ENCODE measurements around the gene PNRC1.
"Not testable (repeated sequence)": the region's sequence is repeated elsewhere in the genome, so short reads cannot be mapped to it uniquely, and the experiment has no call there.

The PNRC1 gene

DNA sequence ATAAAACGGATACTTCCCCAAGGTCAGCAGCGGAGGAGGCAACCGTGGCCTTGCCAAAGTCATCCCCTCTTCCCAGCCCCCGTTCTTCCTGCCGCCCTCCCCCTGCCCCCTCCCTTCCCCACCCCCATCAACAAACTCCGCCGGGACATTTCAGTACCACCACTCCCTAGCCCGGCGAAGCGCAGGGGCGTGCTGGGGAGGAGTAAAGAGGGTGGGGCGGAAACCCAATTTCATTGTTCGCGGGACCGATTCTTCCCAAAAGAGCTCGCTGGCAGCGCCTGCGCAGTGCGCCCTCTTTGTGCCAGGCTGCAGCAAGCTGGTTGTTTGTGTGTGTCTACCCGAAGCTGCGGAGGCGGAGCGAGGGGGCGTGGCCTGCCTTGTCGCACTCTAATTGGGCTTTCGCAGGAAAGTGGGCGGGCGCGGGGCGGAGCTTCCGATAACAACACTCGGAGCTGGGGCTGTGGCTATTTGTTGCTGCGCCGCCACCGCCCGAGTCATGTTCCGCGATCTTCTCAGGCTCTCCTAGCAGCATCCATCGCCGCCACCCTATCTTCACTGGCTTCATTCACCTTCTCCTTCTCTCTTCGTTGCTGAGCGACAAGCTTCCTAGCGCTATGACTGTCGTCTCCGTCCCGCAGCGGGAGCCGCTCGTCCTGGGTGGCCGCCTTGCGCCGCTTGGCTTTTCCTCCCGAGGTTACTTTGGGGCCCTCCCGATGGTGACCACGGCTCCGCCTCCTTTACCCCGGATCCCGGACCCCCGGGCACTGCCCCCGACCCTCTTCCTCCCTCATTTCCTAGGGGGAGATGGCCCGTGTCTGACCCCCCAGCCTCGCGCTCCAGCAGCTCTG, at the start of gene PNRC1:
Gene PNRC1, plus strand, starts transcription at position 471 of the 848 bp plus-strand sequence. Its CDS starts 144 bp downstream, at position 615.
- peak; percentile 99 for DNase-seq (ENCODE audit: low read depth, low spot score)
- TF ChIP-seq, protein P1, sequence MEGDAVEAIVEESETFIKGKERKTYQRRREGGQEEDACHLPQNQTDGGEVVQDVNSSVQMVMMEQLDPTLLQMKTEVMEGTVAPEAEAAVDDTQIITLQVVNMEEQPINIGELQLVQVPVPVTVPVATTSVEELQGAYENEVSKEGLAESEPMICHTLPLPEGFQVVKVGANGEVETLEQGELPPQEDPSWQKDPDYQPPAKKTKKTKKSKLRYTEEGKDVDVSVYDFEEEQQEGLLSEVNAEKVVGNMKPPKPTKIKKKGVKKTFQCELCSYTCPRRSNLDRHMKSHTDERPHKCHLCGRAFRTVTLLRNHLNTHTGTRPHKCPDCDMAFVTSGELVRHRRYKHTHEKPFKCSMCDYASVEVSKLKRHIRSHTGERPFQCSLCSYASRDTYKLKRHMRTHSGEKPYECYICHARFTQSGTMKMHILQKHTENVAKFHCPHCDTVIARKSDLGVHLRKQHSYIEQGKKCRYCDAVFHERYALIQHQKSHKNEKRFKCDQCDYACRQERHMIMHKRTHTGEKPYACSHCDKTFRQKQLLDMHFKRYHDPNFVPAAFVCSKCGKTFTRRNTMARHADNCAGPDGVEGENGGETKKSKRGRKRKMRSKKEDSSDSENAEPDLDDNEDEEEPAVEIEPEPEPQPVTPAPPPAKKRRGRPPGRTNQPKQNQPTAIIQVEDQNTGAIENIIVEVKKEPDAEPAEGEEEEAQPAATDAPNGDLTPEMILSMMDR (IDR thresholded peaks at IDR 0.05; ENCODE audit: low read depth, low read length), result no peak
- in situ Hi-C loops (cut with HindIII; ENCODE audit: low sequenced_read_pairs), result no loop called here
- peak within 1 kb of the TSS; percentile 92 for H3K4me3 ChIP-seq (ENCODE audit: low read depth, low read length)

DNA sequence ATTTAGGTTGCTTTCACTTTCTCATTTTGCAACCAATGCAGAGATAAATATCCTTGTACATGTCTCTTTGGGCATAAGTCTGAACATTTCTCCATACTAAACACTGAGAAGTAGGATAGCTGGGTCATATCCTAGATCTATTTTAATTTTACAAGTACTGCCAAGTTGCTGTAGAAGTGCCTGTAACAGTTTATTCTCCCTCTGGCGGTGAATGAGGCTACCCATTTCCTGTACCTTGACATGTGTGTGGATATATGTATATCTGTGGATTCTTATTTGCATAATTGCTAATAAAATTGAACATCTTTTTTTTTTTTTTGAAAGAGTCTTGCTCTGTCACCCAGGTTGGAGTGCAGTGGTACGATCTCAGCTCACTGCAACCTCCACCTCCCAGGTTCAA, 48.0 kb upstream of the PNRC1 start:
- in situ Hi-C loops (cut with HindIII; ENCODE audit: low sequenced_read_pairs), result no loop called here
- no peak for DNase-seq (ENCODE audit: low read depth, low spot score)
- no peak overlapping the region for H3K4me3 ChIP-seq (ENCODE audit: low read depth, low read length)
- TF ChIP-seq, protein P1 (IDR thresholded peaks at IDR 0.05; ENCODE audit: low read depth, low read length), result no peak

DNA sequence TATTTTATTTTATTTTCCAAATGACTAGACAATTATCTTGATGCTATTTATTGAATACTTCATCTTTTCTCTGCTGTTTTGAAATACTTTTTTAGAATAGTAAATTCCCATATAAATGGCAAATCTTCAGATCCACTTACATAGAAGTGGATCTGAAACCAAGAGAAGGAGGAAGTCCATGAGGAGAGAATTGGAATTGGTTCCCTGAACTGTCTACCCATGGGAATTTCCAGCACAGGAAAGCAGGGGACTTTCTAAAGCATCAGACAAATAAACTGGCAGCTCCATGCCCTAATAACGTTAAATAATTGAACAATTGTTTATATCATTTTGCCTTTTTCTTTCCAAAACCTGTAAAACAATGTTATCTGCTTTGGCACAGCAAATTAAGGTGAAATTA, 47.1 kb upstream of the PNRC1 start:
- no peak overlapping the region for H3K4me3 ChIP-seq (ENCODE audit: low read depth, low read length)
- TF ChIP-seq, protein P1 (IDR thresholded peaks at IDR 0.05; ENCODE audit: low read depth, low read length), result no peak
- in situ Hi-C loops (cut with HindIII; ENCODE audit: low sequenced_read_pairs), result no loop called here
- no peak for DNase-seq (ENCODE audit: low read depth, low spot score)

DNA sequence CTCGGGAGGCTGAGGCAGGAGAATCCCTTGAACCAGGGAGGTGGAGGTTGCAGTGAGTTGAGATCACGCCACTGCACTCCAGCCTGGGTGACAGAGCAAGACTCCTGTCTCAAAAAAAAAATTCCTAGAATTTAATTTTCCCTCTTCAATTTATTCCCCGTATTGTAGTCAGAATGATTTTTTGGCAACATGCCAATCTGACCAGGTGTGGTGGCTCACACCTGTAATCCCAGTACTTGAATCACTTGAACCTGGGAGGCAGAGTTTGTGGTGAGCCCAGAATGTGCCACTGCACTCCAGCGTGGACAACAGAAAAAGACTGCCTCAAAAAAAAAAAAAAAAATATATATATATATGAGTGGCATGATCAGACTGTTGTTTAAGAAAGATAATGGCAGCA, 46.4 kb upstream of the PNRC1 start:
- in situ Hi-C loops (cut with HindIII; ENCODE audit: low sequenced_read_pairs), result not testable (repeated sequence)

DNA sequence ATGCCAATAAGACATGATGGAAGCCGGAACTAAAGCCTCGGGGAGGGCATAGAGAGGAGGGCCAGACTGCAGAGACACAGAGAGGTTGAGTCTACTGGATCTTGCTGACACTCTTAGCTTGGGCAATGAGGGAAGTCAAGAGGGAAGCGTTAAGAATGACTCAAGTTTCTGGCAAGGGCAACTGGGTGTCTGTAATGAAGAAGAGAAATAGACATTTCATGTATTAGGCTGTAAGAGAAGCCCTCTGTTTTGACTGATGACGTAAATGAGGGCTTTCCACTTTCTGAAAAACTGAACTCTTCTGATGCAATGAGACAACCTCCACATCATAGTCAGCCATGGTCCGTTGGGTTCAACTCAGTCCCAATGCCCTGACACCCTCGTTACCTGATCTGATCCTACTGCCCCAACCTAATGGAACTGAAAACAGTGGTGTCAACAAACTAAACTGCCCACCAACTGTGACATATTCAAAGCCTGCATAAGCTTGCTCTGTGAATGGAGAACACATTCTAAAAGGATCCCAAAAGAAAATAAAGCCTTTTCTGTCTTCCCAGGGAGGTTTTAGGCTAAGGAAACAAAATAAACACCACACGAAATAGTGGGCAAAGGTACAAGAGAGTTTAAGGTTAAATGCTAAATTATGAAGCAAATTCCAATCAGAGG, 45.8 kb upstream of the PNRC1 start:
- TF ChIP-seq, protein P1 (IDR thresholded peaks at IDR 0.05; ENCODE audit: low read depth, low read length), result no peak
- H3K4me3 ChIP-seq (ENCODE audit: low read depth, low read length), result no peak overlapping the region
- peak; percentile 48 for DNase-seq (ENCODE audit: low read depth, low spot score)
- in situ Hi-C loops (cut with HindIII; ENCODE audit: low sequenced_read_pairs), result no loop called here

More for the DNA sequence above, 46.4 kb upstream of the PNRC1 start:
- H3K4me3 ChIP-seq (ENCODE audit: low read depth, low read length); DNase-seq (ENCODE audit: low read depth, low spot score): not testable (repeated sequence)

DNA sequence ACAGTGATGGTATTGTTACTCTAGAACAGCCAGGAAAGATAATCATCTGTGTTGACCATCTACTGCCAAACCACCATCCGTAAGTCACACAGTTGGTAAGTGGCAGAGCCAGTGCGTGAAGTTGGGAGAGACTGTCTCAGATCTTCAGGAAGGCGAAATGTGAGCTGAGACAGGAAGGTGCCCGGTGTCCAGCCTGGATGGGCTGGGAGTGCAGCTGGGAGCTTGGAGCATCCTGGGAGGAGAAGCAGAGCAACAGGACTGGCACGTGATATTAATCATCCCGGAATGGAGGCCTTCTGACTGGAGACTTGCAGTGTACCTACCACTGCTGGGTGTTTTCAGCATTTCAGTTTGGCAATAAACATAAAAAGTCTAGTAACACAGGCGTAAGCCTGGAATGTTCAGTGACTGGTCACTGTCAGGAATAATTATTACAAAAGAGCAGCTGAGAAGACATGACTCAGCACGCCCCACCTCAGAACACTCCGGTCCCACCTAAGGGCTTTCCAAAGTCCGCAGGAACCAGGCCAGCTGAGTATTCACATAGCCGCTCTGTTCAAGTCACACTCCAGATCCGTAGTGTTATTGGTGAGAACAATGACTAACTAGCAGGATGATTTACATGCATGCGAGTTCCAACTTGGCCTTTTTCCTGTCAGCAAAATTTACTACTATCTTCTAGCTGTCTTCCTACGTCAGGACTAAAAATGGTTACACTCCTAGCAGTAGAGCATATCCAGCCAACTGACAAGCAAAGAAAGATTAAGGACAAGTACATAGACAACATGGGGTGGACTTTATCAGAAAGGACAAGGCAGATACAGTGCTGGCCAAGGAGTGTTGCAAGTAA, 45.1 kb upstream of the PNRC1 start:
- peak; percentile 91 for DNase-seq (ENCODE audit: low read depth, low spot score)

More for the DNA sequence above, 45.1 kb upstream of the PNRC1 start:
- in situ Hi-C loops (cut with HindIII; ENCODE audit: low sequenced_read_pairs), result no loop called here
- TF ChIP-seq, protein P1 (IDR thresholded peaks at IDR 0.05; ENCODE audit: low read depth, low read length), result no peak
- H3K4me3 ChIP-seq (ENCODE audit: low read depth, low read length), result no peak overlapping the region
